Neutrophil (primary cell): ENCODE measurements around the gene BANP.
"Not testable (repeated sequence)": the region's sequence is repeated elsewhere in the genome, so short reads cannot be mapped to it uniquely, and the experiment has no call there.

Experiments
- H3K27ac ChIP-seq: fragments of 200-600 bp; sonication (generic); 2 replicates; pipeline ENCODE4 v1.5.1; 2016; ENCODE audit warnings: mild to moderate bottlenecking, moderate library complexity
- H3K27me3 ChIP-seq: fragments of 200-600 bp; sonication (generic); 2 replicates; pipeline ENCODE4 v1.6.0; 2016; ENCODE audit warnings: mild to moderate bottlenecking
- H3K36me3 ChIP-seq: fragments of 200-600 bp; sonication (generic); 2 replicates; pipeline ENCODE4 v1.5.1; 2017
- H3K4me1 ChIP-seq, 2 experiments: fragments of 200-600 bp in 1 of 2; sonication (generic) in 1 of 2; 1 replicate in 1 of 2; 2 replicates in 1 of 2; pipeline versions ENCODE4 v1.5.1 to v1.6.1; 2013 to 2016; ENCODE audit warnings: low read depth in 1 of 2, low read length in 1 of 2, mild to moderate bottlenecking in 1 of 2, moderate library complexity in 1 of 2; ENCODE audit not compliant: control insufficient read depth in 1 of 2, insufficient read depth in 1 of 2
- H3K4me3 ChIP-seq, 2 experiments: fragments of 200-600 bp in 1 of 2; sonication (generic) in 1 of 2; 1 replicate in 1 of 2; 2 replicates in 1 of 2; pipeline ENCODE4 v1.5.1; 2013 to 2016; ENCODE audit warnings: low read depth in 1 of 2, low read length in 1 of 2, mild to moderate bottlenecking in 1 of 2, moderate library complexity in 1 of 2
- H3K9me3 ChIP-seq: fragments of 200-600 bp; sonication (generic); 2 replicates; pipeline ENCODE4 v1.5.1; 2016
- CTCF ChIP-seq: fragments of 200-600 bp; sonication (generic); IDR thresholded peaks from 2 replicates; pipeline ENCODE4 v1.5.1; 2016; ENCODE audit warnings: antibody characterized with exemption

The BANP gene

GRCh38 chr16:88035292-88035691, 84.1 kb downstream of the BANP start:
- Histone ChIP-seq H3K4me3 (no peak overlapping the region), H3K36me3 (peaks cover 88% of the 10 kb centered on the region), H3K27ac (no peak overlapping the region), H3K4me1 (no peaks in the 10 kb centered on the region), H3K9me3 (no peaks in the 10 kb centered on the region), H3K27me3 (no peaks in the 10 kb centered on the region)
- no peak for TF ChIP-seq CTCF

GRCh38 chr16:88035884-88036639, 84.8 kb downstream of the BANP start:
- not testable (repeated sequence) for H3K9me3 ChIP-seq, H3K4me3 ChIP-seq, H3K4me1 ChIP-seq, H3K27ac ChIP-seq, H3K27me3 ChIP-seq
- peaks cover 88% of the 10 kb centered on the region for H3K36me3 ChIP-seq

- H3K27me3 ChIP-seq, H3K4me1 ChIP-seq, H3K27ac ChIP-seq, H3K4me3 ChIP-seq, H3K9me3 ChIP-seq: not testable (repeated sequence)
- peaks cover 84% of the 10 kb centered on the region for H3K36me3 ChIP-seq
Observed at GRCh38 chr16:88036640-88036996, 85.4 kb downstream of the BANP start.

GRCh38 chr16:88037359-88037758, 86.1 kb downstream of the BANP start:
- H3K36me3 ChIP-seq, result peaks cover 77% of the 10 kb centered on the region
- H3K27me3 ChIP-seq, H3K9me3 ChIP-seq, H3K4me3 ChIP-seq, H3K4me1 ChIP-seq, H3K27ac ChIP-seq: not testable (repeated sequence)

GRCh38 chr16:88037876-88038525, 86.8 kb downstream of the BANP start:
- not testable (repeated sequence) for H3K27ac ChIP-seq, H3K4me1 ChIP-seq, H3K9me3 ChIP-seq, H3K27me3 ChIP-seq, H3K4me3 ChIP-seq
- peaks cover 71% of the 10 kb centered on the region for H3K36me3 ChIP-seq

GRCh38 chr16:88038526-88038908, 87.3 kb downstream of the BANP start:
- H3K4me3 ChIP-seq, H3K27me3 ChIP-seq, H3K27ac ChIP-seq, H3K4me1 ChIP-seq, H3K9me3 ChIP-seq: not testable (repeated sequence)
- peaks cover 65% of the 10 kb centered on the region for H3K36me3 ChIP-seq

GRCh38 chr16:88039591-88039990, 88.4 kb downstream of the BANP start:
- no peaks in the 10 kb centered on the region for H3K27me3 ChIP-seq
- H3K27ac ChIP-seq, result no peak overlapping the region
- peaks cover 59% of the 10 kb centered on the region for H3K36me3 ChIP-seq
- H3K9me3 ChIP-seq, result no peaks in the 10 kb centered on the region
- no peak for TF ChIP-seq CTCF
- H3K4me3 ChIP-seq, result no peak overlapping the region
- no peaks in the 10 kb centered on the region for H3K4me1 ChIP-seq

GRCh38 chr16:88040196-88040876, 89.1 kb downstream of the BANP start:
- not testable (repeated sequence) for H3K4me3 ChIP-seq, H3K4me1 ChIP-seq, H3K9me3 ChIP-seq, H3K27ac ChIP-seq, H3K27me3 ChIP-seq
- H3K36me3 ChIP-seq, result peaks cover 54% of the 10 kb centered on the region

GRCh38 chr16:88040877-88041244, 89.6 kb downstream of the BANP start:
- H3K27me3 ChIP-seq, H3K4me1 ChIP-seq, H3K9me3 ChIP-seq, H3K27ac ChIP-seq, H3K4me3 ChIP-seq: not testable (repeated sequence)
- H3K36me3 ChIP-seq, result peaks cover 54% of the 10 kb centered on the region

GRCh38 chr16:88041506-88041905, 90.3 kb downstream of the BANP start:
- H3K36me3 ChIP-seq, result peaks cover 51% of the 10 kb centered on the region
- H3K9me3 ChIP-seq, H3K27me3 ChIP-seq, H3K4me1 ChIP-seq, H3K4me3 ChIP-seq, H3K27ac ChIP-seq: not testable (repeated sequence)

- not testable (repeated sequence) for H3K27me3 ChIP-seq, H3K4me1 ChIP-seq, H3K9me3 ChIP-seq, H3K4me3 ChIP-seq, H3K27ac ChIP-seq
- H3K36me3 ChIP-seq, result peaks cover 48% of the 10 kb centered on the region
Observed at GRCh38 chr16:88041986-88042562, 90.8 kb downstream of the BANP start.
